ENCODE results near the gene DAPK3.

- peak in 1 of 2 experiments; percentile 69; a peak in 1 of 4 replicates for TF ChIP-seq REST (IDR thresholded peaks at IDR 0.05; ENCODE audit: insufficient read depth in 1 of 2, low read depth in 2 of 2, low read length in 2 of 2)
- no peak for TF ChIP-seq POLR2AphosphoS5 (IDR thresholded peaks at IDR 0.05; ENCODE audit: low read depth, low read length)
Measured at GRCh38 chr19:3969435-3970312, 1.2 kb downstream of the DAPK3 start.

Data from PFSK-1 (cell line).